Activated CD4-positive, CD25-positive, alpha-beta regulatory T cell treated with anti-CD3 and anti-CD28 coated beads, Interleukin-2, amount 50 U/mL, for 72 hours (primary cell): ENCODE data around the gene ICE1.
"Not testable (repeated sequence)": the region's sequence is repeated elsewhere in the genome, so short reads cannot be mapped to it uniquely, and the experiment has no call there.

Experiments
- DNase-seq: peaks from one replicate; pipeline ENCODE4 v3.0.0; 2021

The ICE1 gene

DNA sequence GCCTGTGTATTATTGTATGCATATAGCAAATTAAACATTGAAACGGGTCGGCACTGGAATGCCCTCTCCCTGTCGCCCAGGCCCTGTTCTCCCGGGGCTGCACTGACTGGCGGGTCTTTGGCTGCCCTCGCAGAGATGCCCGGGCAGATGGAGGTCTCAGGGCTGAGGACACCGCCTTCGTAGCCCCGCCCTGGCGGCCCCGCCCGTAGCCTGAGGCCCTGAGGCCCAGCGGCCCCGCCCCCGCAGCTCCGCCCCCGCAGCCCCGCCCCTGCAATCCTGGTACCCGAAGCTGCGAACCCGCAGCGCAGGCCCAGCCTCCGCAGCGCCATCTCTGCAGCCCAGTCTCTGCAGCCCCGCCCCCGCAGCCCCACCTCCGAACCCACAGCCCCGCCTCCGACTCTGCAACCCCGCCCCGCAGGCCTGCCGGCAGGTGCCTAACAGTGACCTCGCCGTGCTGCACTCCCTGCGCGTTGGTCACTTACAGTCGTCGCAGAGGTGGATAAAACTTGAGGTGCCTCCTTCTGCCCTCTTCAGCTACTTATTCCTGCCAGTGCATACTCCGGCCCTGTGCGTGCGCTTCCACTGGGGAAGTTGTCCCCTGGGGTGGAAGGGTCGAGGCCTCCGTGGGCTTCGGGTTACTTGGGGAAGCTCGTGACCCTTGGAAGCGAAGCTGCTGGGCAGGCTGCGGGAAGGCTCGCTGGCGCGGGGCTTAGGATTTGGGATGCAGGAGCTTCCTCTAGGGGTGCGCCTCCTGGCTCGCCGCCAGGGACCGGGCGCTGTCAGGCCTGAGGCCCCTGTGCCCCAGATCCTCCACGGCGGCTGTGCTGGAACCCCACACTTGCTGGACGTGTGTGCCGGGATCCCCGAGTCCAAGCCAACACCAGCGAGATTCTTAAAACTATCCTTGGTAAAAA is 72.3 kb downstream of the ICE1 start:
- DNase-seq, result peak; percentile 81

DNA sequence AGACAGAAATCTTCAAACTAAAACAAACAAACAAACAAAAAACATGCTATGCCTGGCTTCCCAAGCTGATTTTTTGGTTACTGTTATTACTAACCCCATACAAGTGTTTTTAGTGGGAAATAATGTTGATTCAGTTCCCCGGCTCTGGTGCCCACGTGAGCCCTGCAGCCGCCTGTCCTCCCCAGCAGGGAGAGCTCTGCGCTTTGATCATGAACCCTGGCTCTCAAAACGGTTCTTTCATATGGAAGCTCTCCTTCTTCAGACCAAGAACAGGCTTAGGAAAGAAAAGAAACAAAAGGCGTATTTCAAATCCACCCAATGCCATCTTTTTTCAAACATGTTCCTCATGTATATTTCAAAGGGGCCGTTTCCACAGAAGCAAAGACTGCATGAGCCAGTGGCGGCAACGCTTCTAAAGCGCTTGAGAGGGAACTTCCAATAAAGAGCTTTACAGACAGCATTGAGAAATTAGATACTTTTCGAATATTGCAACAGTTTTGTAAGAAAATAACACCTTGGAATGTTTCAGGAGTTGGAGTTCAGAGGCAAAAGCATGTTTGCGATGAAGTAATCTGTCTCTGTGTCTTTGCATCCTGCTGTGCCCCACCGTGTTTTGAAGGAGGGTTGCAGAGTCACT is 74.8 kb downstream of the ICE1 start:
- no peak for DNase-seq

DNA sequence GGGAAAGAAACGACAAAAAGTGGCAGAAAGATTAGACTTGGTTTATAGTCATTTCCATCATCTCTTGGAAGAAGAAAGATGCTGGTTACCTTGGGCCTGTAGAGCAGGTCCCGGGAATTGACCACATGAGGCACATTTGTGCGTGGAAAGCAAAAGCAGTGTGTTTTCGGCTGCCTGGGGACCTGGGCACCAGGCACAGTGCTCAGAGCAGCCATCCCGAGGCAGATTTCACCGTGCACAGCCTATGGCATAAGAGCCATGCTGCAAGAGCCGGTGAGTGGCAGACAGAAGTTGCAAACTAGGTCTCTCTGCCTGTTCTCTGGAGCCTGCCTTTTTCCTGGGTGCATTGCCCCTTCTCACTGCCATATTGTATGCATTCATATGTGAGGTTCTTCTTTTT is 77.0 kb downstream of the ICE1 start:
- no peak for DNase-seq

DNA sequence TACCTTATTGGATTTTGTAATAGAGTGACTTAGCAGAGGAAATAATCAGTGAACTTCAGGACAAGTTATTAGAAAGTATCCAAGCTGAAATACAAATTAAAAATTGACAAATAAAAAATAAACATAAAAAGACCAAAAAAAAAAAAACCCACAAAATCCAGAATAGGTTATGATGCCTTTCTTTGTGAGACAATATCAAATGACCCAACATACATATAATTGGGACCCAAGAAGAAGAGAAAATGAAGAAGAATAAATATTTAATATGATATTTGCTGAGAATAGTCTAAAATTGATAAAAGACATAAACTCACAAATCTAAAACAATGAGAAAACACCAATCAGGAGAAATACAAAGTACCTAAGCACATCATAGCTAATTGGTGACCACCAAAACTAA is 81.8 kb downstream of the ICE1 start:
- DNase-seq, result no peak

DNA sequence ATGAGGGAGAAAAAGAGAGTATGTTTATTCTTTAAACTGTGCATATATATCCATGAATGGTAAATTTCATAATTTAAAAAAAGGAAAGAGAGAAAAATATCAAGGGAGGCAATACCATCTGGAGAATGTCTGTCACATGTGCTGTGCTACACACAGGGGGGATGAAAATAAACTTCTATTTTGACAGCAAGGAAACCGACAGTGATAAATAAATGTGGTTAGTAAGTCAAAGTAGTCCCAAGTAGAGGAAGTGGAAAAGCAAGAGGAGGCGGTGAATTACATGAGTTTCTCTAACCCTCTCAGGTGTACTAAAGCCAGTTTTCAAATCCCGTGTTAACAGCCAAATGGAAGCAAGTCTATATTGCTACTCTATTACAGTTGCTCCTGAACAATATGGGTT is 83.3 kb downstream of the ICE1 start:
- no peak for DNase-seq

DNA sequence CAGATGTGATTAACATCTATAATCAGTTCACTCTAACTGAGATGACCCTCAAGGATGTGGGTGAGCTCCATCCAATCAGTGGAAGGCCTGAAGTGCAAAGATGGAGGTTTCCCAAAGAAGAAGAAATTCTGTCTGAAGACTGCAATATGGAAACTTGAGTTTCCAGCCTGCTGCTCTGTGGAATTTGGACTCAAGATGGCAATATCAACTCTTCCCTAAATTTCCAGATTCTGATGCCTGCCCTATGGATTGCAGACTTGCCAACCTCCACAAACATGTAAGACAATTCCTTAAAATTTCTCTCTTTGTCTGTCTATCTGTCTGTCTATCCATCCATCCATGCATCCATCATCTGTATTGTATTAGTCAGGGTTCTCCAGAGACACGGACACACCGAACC is 85.9 kb downstream of the ICE1 start:
- no peak for DNase-seq

DNA sequence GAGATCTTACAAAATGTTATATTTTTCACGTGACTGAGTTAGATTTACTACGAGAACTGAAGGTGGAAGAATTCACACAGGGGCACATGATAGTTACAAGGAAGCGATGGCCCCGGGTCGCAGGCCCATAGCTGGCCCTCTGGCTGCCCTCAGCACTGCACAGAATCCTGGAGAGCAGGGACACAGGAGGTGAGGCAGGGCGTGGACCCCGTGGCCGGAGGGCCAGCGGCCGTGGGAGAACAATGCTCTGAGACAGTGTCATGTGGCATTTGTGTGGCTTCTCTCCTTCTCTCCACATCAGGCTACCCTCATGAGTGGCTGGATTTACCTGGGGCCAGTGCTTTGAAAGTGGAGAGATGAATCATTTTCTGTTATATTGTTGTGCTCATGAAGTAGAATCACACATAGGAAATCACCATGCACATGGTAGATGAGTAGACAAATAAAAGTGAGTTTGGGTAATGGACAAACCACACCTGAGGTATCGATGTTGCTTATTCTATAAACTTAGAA is 89.5 kb downstream of the ICE1 start:
- DNase-seq, result no peak

DNA sequence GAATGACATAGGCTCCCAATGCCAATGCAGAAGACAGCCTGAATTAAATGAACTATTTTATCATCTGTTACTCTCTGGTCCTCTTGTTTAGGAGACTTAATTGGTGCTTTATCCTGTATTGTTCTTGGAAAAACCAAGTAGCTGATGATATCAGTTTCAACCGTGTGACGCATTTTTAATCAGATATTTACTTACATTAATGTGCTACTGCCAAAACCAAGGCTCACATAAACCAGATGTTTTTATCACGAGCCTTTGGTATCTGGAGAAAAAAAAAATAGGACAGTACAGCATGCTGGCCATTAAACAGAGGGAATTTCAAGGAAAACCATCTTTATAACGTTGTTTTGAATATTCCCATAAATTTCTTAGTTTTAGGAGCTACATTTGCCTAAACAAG is 90.1 kb downstream of the ICE1 start:
- no peak for DNase-seq

DNA sequence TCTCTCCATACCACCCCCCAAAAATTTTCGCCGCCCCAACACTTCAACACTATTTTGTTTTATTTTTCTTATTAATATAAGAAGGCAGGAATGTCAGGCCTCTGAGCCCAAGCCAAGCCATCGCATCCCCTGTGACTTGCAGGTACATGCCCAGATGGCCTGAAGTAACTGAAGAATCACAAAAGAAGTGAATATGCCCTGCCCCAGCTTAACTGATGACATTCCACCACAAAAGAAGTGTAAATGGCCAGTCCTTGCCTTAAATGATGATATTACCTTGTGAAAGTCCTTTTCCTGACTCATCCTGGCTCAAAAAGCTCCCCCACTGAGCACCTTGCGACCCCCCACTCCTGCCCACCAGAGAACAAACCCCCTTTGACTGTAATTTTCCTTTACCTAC is 98.1 kb downstream of the ICE1 start:
- not testable (repeated sequence) for DNase-seq

DNA sequence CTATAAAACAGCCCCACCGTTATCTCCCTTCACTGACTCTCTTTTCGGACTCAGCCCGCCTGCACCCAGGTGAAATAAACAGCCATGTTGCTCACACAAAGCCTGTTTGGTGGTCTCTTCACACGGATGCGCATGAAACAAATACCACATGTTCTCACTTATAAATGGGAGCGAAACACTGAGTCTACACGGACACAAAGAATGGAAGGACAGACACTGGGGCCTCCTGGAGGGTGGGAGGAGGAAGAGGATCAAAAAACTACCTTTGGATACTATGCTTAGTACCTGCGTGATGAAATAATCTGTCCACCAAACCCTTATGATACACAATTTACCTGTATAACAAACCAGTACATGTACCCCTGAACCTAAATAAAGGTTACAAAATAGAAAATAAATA is 98.6 kb downstream of the ICE1 start:
- no peak for DNase-seq

DNA sequence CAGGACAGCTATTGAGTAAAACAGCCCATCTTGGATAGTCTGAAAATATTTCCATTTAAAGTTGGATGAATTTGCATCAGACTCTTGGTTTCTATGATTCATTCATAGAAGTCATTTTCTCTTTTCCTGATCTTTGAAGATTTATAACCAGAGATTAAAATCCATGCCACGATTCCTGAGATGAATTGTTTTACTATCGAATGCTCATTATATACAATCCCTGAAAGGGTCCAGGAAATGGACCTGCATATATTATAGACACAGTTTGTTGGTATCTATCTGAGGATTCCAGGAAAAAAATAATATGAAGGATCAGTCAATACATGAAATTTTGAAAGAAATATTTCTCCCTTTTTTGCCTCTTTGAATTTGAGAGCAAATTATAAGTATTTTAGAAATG is 99.0 kb downstream of the ICE1 start:
- no peak for DNase-seq

DNA sequence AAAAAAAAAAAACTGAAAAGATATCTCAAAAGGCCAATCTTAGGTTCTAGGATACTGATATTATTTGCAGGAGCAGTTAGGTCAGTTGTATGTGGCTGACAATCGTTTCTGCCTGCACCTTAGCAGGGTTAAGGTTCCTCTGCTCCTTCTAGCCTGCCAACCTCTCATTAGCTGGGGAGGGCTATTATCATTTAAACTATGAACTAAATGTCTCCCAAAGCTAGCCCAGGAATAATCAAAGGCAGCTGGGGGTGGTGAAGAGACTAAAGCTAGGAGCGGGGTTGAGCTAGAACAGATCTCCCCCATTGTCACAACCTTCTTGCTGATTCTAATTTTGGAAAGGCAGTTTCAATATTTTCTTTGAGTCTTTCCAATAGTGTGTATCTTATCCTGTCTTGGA is 99.9 kb downstream of the ICE1 start:
- DNase-seq, result no peak

DNA sequence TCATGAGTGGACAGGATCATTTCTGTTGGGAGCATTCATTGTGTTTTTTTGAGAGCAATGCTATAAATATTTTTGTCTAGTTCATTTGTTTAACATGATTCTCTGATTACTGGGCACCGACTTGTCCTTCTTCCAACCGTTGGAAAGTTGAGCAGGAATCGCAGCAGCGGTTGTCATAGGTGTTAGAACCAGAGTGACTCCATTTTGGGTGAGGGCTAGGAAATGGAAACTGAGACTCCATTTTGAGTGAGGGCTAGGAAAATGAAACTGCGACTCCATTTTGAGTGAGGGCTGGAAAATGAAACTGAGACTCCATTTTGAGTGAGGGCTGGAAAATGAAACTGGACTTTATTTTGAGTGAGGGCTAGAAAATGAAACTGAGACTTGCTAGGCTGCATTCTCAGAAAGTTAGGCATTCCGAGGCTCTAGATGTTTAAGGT is 100.6 kb downstream of the ICE1 start:
- DNase-seq, result no peak

DNA sequence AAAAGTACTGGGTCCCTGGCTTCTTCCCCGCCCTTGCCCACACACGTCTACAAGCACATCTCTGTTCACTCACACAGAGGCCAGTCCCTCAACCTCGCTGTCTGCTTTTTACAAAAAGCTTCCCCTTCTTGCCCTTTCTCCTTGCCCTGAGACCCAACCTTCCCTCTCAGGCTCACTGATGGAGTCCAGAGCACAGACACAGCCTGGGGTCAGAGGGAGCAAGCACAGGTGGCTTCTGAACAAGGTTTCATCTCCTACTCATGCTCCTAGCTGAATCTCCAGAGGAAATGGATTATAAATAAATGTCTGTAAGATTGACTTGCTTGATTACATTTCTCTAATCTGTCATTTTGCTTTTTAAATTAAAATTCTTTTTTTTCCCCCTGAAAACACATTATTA is 101.8 kb downstream of the ICE1 start:
- DNase-seq, result no peak

DNA sequence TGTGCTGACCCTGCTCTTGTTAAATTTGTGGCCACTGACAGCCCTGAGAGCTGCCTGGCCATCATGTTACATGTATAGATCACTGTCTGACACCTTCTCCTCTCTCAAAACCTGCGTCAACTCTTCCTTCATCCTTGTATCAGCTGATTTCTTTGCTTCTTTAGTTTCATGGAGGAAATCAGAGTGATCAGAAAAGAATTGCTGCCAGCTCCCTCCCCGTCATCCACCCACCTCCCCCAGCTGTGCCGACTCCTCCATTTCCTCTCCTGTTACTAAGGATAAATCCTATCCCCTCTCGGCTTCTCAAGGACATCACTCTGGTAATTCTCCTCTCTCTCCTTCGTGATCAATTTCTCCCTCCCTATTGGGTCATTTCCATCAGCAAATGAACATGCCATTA is 108.9 kb downstream of the ICE1 start:
- no peak for DNase-seq

DNA sequence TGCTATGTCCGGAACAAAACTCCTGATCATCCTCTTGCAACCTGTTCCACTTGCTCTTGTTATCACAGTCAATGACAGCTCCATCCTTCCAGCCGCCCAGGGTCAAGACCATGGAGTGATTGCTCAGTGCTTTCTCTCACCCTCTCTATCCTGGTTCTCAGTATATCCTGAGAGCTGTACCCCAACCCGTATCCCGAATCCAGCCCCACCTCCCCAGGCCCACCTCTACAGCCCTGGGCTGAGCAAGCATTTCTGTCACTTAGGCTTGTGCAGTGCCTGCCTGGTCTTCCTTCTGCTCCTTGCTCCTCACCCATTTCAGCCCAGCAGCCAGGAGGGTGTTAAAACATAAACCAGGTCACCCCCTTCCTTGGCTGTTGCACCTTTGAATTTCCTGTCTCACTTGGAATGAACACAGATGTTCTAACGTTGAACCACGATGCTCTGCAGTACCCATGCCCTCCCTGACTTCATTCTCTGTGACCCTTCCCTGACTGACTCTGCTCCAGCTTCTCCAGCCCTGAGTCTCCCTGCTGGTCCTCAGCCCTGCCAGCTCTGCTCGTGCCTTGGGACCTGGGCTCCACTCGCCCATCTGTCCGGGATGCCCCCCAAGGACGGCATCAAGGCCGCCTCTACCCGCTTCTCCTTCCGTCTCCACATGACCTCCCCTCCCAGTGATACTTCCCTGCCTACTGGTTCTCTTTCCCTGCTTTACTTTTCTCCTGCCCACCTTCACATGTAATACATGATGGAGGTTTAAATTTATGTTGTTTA is 110.0 kb downstream of the ICE1 start:
- DNase-seq, result no peak

DNA sequence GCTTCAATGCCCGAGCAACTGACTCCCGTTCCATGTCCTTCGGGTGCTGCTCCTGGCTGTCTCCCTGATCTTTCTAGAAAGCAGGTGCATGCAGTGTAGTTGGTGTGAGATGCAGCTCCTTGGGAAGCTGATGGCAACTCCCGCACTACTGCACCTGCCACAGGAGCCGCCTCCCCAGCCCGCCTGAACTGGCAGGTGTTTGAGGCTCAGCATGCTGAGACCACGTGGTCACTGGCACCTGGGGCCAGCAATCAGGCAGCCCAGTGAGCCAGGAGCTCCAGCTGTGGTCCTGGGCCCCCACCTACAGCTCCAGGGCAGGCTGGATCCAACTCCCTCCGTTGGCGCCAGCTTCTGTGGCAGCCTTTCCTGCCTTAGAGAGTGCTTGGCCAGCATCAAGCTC is 111.5 kb downstream of the ICE1 start:
- DNase-seq, result no peak

DNA sequence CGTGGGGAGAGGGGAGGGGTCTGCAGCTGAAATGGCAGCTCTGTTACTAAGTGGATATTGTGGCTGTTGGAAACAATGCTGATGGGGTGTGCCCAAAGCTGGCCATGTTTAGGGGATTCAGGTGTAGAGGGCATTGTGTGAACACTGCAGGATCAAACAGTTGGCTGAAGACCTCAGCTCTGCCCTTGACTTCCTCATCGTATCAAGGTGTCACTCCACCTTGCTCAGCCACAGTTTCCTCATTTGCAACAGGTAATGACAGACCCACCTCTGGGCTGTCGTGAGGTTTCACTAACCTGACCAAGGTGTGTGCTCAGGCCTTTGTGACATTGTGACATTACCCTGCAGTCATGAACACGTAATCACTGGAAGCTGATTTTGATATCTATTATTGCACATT is 111.9 kb downstream of the ICE1 start:
- DNase-seq, result no peak

DNA sequence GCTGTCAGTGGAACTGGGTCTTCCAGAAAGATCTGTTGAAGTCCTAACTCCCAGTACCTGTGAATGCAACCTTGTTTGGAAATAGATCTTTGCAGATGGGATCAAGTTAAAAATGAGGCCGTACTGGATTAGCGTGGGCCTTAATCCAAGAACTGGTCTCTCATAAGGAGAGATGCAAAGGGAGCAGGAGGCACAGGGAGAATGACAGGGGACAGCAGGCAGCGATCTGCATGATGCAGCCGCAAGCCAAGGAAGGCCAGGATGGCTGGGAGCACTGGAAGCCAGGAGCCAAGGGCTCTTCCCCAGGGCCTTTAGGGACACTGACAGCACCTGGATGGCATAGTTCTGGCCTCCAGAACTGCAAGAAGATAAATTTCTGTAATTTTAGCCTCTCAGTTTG is 114.4 kb downstream of the ICE1 start:
- DNase-seq, result no peak

DNA sequence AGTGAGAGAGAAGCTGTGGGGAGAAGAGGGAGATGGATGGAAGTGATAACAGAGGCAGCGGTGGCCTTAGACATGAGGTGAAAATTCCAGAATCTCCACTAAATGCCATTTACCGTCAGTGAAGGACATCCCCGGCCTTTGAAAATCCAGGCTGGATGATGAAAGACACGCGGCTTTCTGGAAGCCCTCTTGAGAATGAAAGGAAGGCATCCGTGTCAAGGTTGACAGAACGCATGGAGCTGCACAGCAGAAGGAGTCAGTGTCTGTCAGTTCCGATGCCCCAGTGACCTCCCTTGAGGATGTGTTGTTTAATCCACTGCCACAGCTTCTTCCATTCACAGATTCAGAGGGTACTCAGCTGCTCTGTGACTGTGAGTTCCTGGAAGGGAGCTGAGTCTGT is 114.9 kb downstream of the ICE1 start:
- DNase-seq, result no peak

DNA sequence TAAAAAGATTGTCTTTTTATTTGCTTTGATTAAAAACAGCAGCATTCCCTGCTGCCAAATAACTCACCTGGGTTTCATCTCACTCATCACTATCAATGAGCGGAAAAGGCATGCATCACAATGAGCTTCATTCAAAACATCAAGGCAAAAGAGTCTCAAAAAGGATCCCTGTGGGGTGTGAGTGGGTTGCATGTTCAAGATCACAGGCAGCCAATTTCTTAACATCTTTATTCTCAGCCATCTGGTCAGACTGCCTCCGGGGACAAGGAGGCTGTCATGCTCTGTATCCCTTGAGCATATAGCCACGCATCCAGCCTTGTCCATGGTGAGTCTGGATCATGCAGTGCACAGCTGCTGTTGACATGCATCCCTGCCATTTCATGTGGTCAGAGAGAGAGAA is 117.1 kb downstream of the ICE1 start:
- DNase-seq, result no peak
